HEK293 (cell line): ENCODE measurements around the gene FEZF2.

Experiments used
- CTCF ChIA-PET: fragments of 350-600 bp; formaldehyde crosslinking; extraction: SDS; loops from one replicate; lab custom pipeline; 2021; ENCODE audit warnings: antibody characterized with exemption; lab: Yijun Ruan, JAX
- POLR2A ChIA-PET: fragments of 300-600 bp; formaldehyde crosslinking; extraction: SDS; loops from one replicate; lab custom pipeline; 2020; ENCODE audit warnings: antibody characterized with exemption, inconsistent platforms; lab: Yijun Ruan, JAX
- H3K27ac ChIP-seq: fragments of 200-500 bp; sonication (Bioruptor generic); 2 replicates; pipeline ENCODE4 v1.5.1; 2014; ENCODE audit warnings: low read depth, low read length, control low read depth, inconsistent platforms; ENCODE audit errors: extremely low read depth
- H3K36me3 ChIP-seq, 2 experiments: fragments of 200-500 bp in 1 of 2; sonication (Bioruptor generic) in 1 of 2; 1 replicate in 1 of 2; 2 replicates in 1 of 2; pipeline ENCODE4 v1.5.1; 2014 to 2017; ENCODE audit warnings: inconsistent platforms in 2 of 2, low read length in 2 of 2; ENCODE audit not compliant: control insufficient read depth in 2 of 2, insufficient read depth in 1 of 2
- H3K4me1 ChIP-seq: fragments of 200-500 bp; sonication (Bioruptor generic); 2 replicates; pipeline ENCODE4 v1.5.1; 2014; ENCODE audit warnings: mild to moderate bottlenecking, low read length, inconsistent platforms; ENCODE audit not compliant: control insufficient read depth, insufficient read depth
- H3K4me3 ChIP-seq: 2 replicates; pipeline ENCODE4 v1.5.1; 2011; ENCODE audit warnings: low read depth, mild to moderate bottlenecking, control low read depth, low read length, moderate library complexity
- H3K9me3 ChIP-seq: fragments of 200-500 bp; sonication (Bioruptor generic); 2 replicates; pipeline ENCODE4 v1.5.1; 2014; ENCODE audit warnings: low read depth, low read length, inconsistent platforms; ENCODE audit not compliant: control insufficient read depth, insufficient read depth
- GLI4 ChIP-seq: fragments of 450-650 bp; formaldehyde crosslinking; IDR thresholded peaks from 2 replicates; pipeline ENCODE4 v1.5.1; 2016; ENCODE audit warnings: missing biosample characterization, missing genetic modification characterization
- KLF16 ChIP-seq: fragments of 450-650 bp; formaldehyde crosslinking; IDR thresholded peaks from 2 replicates; pipeline ENCODE4 v1.5.1; 2017; ENCODE audit warnings: missing biosample characterization, missing genetic modification characterization
- MEIS1 ChIP-seq: sonication (generic); formaldehyde crosslinking; IDR thresholded peaks from 2 replicates; pipeline ENCODE4 v1.8.1; 2022; ENCODE audit warnings: missing genetic modification reagents, mild to moderate bottlenecking, borderline replicate concordance
- YY1 ChIP-seq: fragments of 450-650 bp; formaldehyde crosslinking; IDR thresholded peaks from 2 replicates; pipeline ENCODE4 v1.5.1; 2018; ENCODE audit warnings: missing biosample characterization, missing genetic modification characterization
- ZIC2 ChIP-seq: fragments of 450-650 bp; formaldehyde crosslinking; IDR thresholded peaks from 2 replicates; pipeline ENCODE4 v1.5.1; 2016; ENCODE audit warnings: missing biosample characterization, missing genetic modification characterization
- ZNF10 ChIP-seq: fragments of 450-650 bp; formaldehyde crosslinking; IDR thresholded peaks from 2 replicates; pipeline ENCODE4 v1.5.1; 2017; ENCODE audit warnings: missing biosample characterization, missing genetic modification characterization
- ZNF155 ChIP-seq: fragments of 450-650 bp; formaldehyde crosslinking; IDR thresholded peaks from 2 replicates; pipeline ENCODE4 v1.5.1; 2016; ENCODE audit warnings: missing biosample characterization, missing genetic modification characterization
- ZNF266 ChIP-seq: fragments of 450-650 bp; formaldehyde crosslinking; IDR thresholded peaks from 2 replicates; pipeline ENCODE4 v1.5.1; 2016; ENCODE audit warnings: missing biosample characterization, missing genetic modification characterization, low read depth
- ZNF544 ChIP-seq: fragments of 450-650 bp; formaldehyde crosslinking; IDR thresholded peaks from 2 replicates; pipeline ENCODE4 v1.5.0; 2017; ENCODE audit warnings: missing biosample characterization, missing genetic modification characterization
- ZNF548 ChIP-seq: fragments of 450-650 bp; formaldehyde crosslinking; IDR thresholded peaks from 2 replicates; pipeline ENCODE4 v1.5.1; 2016; ENCODE audit warnings: missing biosample characterization, missing genetic modification characterization
- ZNF571 ChIP-seq: fragments of 450-650 bp; formaldehyde crosslinking; IDR thresholded peaks from 2 replicates; pipeline ENCODE4 v1.5.0; 2017; ENCODE audit warnings: missing biosample characterization, missing genetic modification characterization
- ZNF701 ChIP-seq: fragments of 450-650 bp; formaldehyde crosslinking; IDR thresholded peaks from 2 replicates; pipeline ENCODE4 v1.5.1; 2016; ENCODE audit warnings: missing biosample characterization, missing genetic modification characterization
- ZNF830 ChIP-seq: fragments of 450-650 bp; IDR thresholded peaks from 2 replicates; pipeline ENCODE4 v1.5.0; 2018; ENCODE audit warnings: missing biosample characterization, missing genetic modification characterization, low read depth, mild to moderate bottlenecking, moderate library complexity
- TF ChIP-seq, protein P1 (sequence below): fragments of 450-650 bp; formaldehyde crosslinking; IDR thresholded peaks from 2 replicates; pipeline ENCODE4; 2016; ENCODE audit warnings: missing biosample characterization, missing genetic modification characterization
- TF ChIP-seq, protein P2 (sequence below): fragments of 450-650 bp; formaldehyde crosslinking; IDR thresholded peaks from 2 replicates; pipeline ENCODE4 v1.5.1; 2017; ENCODE audit warnings: missing biosample characterization, missing genetic modification characterization
- TF ChIP-seq, protein P3 (sequence below): fragments of 450-650 bp; IDR thresholded peaks from 2 replicates; pipeline ENCODE4 v1.5.1; 2018; ENCODE audit warnings: missing biosample characterization, mild to moderate bottlenecking, missing genetic modification characterization
- TF ChIP-seq, protein P4 (sequence below): fragments of 450-650 bp; formaldehyde crosslinking; IDR thresholded peaks from 2 replicates; pipeline ENCODE4 v1.5.1; 2016; ENCODE audit warnings: missing biosample characterization, missing genetic modification characterization, borderline replicate concordance
- TF ChIP-seq, protein P5 (sequence below): IDR thresholded peaks from 2 replicates; pipeline ENCODE4 v1.6.1; 2011; ENCODE audit warnings: mild to moderate bottlenecking, low read depth, low read length, borderline replicate concordance
- TF ChIP-seq, protein P6 (sequence below): fragments of 450-650 bp; formaldehyde crosslinking; IDR thresholded peaks from 2 replicates; pipeline ENCODE4 v1.5.1; 2016; ENCODE audit warnings: missing biosample characterization, missing genetic modification characterization

The FEZF2 gene

DNA sequence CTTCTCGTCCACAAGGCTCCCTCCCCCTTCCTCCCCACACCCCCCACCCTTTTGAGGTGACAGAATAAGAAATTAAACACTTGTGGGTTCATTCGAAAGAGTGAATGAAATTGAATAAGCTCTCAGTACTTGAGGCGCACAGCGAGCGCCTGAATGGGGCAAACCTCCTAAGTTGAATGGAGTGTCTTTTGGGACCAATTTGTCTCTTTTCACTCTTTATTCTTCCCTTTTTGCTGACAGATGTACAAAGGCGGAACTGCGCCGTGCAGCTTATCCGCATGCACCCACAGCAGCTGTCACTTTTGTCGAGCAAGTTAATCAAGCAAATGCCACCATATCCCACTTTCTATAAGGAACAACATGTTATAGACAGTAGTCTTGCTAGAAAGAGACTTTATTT is 47.9 kb upstream of the FEZF2 start (continued):
- TF ChIP-seq KLF16 (tag by site-specific recombination) = no peak
- no peak for TF ChIP-seq ZNF544 (tag by site-specific recombination)
- TF ChIP-seq YY1 (tag by site-specific recombination) = no peak

DNA sequence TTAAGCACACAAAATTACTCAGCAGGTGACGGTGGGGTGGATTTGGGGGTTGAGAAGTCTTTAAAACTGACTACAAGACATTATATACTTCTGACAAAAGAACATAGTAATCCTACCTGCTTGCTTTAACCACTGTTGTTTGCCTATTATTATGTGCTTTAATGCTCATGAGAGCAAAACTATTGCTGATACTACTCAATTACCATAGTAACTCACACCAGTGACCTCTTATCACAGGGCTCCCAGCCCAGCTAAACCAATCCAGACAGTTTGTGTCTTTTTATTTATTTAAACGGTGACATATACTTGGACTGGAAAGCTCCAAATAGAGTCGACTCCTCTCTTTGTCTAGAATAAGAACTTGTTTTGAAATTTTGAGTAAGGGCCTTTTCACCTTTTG is 42.8 kb upstream of the FEZF2 start:
- Histone ChIP-seq H3K4me3 (no peak overlapping the region), H3K36me3 (no peaks in the 10 kb centered on the region), H3K9me3 (no peaks in the 10 kb centered on the region), H3K4me1 (no peaks in the 10 kb centered on the region), H3K27ac (no peak overlapping the region)
- CTCF ChIA-PET = no interaction called here
- POLR2A ChIA-PET = no interaction called here
- no peak for TF ChIP-seq GLI4 (tag by site-specific recombination)
- TF ChIP-seq, protein P1, sequence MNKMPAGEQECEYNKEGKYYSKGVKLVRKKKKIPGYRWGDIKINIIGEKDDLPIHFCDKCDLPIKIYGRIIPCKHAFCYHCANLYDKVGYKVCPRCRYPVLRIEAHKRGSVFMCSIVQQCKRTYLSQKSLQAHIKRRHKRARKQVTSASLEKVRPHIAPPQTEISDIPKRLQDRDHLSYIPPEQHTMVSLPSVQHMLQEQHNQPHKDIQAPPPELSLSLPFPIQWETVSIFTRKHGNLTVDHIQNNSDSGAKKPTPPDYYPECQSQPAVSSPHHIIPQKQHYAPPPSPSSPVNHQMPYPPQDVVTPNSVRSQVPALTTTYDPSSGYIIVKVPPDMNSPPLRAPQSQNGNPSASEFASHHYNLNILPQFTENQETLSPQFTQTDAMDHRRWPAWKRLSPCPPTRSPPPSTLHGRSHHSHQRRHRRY = no peak
- TF ChIP-seq, protein P2, sequence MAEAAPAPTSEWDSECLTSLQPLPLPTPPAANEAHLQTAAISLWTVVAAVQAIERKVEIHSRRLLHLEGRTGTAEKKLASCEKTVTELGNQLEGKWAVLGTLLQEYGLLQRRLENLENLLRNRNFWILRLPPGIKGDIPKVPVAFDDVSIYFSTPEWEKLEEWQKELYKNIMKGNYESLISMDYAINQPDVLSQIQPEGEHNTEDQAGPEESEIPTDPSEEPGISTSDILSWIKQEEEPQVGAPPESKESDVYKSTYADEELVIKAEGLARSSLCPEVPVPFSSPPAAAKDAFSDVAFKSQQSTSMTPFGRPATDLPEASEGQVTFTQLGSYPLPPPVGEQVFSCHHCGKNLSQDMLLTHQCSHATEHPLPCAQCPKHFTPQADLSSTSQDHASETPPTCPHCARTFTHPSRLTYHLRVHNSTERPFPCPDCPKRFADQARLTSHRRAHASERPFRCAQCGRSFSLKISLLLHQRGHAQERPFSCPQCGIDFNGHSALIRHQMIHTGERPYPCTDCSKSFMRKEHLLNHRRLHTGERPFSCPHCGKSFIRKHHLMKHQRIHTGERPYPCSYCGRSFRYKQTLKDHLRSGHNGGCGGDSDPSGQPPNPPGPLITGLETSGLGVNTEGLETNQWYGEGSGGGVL (tag by site-specific recombination) = no peak
- TF ChIP-seq ZNF10 (tag by site-specific recombination) = peak; percentile 86; the same call in 1 of the 2 replicates
- TF ChIP-seq ZNF571 = no peak

DNA sequence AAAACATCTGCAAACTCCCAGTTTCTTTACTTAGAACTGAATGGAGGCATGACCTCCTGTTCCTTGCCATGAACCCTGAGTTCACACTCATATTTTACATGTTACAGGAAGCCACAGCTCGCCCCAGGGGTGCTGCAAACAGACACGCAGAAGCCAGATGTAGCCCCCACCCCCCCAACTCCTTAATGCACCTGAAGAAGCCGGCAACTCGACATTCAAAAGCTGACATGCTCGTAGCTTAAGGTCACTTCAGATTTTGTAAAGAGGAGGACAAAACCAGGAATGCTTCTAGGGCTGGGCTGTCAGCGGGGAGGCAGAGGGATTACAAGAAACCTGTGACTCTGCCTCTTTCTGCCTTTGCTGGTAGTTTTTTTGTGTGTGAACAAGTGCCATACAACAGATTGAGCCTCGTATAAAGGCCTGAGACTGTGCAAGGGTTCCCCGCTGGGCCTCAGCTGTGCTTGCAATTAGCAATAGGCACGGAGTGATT is 42.0 kb upstream of the FEZF2 start:
- CTCF ChIA-PET = no interaction called here
- TF ChIP-seq ZNF266 (no peak), ZIC2 (tag by site-specific recombination) (peak; percentile 40; the same call in 1 of the 2 replicates)
- TF ChIP-seq, all 188 proteins: peak for 1
- H3K4me1 ChIP-seq = no peaks in the 10 kb centered on the region
- H3K4me3 ChIP-seq = no peak overlapping the region
- H3K36me3 ChIP-seq = no peaks in the 10 kb centered on the region
- POLR2A ChIA-PET = no interaction called here
- H3K9me3 ChIP-seq = no peaks in the 10 kb centered on the region
- H3K27ac ChIP-seq = no peak overlapping the region

DNA sequence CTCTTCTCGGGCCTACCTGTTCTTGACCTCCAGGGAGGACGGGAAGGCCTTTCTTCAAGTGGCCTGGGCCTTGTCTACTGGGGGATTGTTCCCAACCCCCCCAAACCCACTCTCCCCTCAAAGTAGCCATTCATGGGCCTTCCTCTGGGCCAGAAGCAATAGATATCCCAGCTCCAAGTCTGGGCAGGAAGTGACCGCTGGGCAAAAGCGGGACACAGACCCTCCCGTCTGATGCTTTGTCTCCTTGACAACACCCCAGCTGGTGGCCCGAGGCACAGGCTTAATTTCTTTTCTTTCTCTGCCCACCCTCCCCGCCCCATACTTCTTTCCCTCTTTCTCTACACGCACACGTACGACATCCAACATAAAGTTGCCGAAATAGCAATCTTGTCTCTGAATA is 41.4 kb upstream of the FEZF2 start:
- POLR2A ChIA-PET = no interaction called here
- CTCF ChIA-PET = no interaction called here
- no peak overlapping the region for H3K4me3 ChIP-seq
- no peaks in the 10 kb centered on the region for H3K36me3 ChIP-seq
- no peak overlapping the region for H3K27ac ChIP-seq
- H3K4me1 ChIP-seq = no peaks in the 10 kb centered on the region
- no peaks in the 10 kb centered on the region for H3K9me3 ChIP-seq
- no peak for TF ChIP-seq ZNF155 (tag by site-specific recombination)
- no peak for TF ChIP-seq ZNF701 (tag by site-specific recombination)
- TF ChIP-seq ZNF830 (tag by site-specific recombination) = no peak
- TF ChIP-seq, protein P3, sequence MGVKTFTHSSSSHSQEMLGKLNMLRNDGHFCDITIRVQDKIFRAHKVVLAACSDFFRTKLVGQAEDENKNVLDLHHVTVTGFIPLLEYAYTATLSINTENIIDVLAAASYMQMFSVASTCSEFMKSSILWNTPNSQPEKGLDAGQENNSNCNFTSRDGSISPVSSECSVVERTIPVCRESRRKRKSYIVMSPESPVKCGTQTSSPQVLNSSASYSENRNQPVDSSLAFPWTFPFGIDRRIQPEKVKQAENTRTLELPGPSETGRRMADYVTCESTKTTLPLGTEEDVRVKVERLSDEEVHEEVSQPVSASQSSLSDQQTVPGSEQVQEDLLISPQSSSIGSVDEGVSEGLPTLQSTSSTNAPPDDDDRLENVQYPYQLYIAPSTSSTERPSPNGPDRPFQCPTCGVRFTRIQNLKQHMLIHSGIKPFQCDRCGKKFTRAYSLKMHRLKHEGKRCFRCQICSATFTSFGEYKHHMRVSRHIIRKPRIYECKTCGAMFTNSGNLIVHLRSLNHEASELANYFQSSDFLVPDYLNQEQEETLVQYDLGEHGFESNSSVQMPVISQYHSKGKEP (tag by site-specific recombination) = no peak
- no peak for TF ChIP-seq MEIS1 (CRISPR knock-in tag)
- TF ChIP-seq, protein P4, sequence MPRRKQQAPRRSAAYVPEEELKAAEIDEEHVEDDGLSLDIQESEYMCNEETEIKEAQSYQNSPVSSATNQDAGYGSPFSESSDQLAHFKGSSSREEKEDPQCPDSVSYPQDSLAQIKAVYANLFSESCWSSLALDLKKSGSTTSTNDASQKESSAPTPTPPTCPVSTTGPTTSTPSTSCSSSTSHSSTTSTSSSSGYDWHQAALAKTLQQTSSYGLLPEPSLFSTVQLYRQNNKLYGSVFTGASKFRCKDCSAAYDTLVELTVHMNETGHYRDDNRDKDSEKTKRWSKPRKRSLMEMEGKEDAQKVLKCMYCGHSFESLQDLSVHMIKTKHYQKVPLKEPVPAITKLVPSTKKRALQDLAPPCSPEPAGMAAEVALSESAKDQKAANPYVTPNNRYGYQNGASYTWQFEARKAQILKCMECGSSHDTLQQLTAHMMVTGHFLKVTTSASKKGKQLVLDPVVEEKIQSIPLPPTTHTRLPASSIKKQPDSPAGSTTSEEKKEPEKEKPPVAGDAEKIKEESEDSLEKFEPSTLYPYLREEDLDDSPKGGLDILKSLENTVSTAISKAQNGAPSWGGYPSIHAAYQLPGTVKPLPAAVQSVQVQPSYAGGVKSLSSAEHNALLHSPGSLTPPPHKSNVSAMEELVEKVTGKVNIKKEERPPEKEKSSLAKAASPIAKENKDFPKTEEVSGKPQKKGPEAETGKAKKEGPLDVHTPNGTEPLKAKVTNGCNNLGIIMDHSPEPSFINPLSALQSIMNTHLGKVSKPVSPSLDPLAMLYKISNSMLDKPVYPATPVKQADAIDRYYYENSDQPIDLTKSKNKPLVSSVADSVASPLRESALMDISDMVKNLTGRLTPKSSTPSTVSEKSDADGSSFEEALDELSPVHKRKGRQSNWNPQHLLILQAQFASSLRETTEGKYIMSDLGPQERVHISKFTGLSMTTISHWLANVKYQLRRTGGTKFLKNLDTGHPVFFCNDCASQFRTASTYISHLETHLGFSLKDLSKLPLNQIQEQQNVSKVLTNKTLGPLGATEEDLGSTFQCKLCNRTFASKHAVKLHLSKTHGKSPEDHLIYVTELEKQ (tag by site-specific recombination) = no peak
- TF ChIP-seq, protein P5, sequence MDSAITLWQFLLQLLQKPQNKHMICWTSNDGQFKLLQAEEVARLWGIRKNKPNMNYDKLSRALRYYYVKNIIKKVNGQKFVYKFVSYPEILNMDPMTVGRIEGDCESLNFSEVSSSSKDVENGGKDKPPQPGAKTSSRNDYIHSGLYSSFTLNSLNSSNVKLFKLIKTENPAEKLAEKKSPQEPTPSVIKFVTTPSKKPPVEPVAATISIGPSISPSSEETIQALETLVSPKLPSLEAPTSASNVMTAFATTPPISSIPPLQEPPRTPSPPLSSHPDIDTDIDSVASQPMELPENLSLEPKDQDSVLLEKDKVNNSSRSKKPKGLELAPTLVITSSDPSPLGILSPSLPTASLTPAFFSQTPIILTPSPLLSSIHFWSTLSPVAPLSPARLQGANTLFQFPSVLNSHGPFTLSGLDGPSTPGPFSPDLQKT = no peak
- TF ChIP-seq ZNF548 (tag by site-specific recombination) = no peak
- TF ChIP-seq, protein P6, sequence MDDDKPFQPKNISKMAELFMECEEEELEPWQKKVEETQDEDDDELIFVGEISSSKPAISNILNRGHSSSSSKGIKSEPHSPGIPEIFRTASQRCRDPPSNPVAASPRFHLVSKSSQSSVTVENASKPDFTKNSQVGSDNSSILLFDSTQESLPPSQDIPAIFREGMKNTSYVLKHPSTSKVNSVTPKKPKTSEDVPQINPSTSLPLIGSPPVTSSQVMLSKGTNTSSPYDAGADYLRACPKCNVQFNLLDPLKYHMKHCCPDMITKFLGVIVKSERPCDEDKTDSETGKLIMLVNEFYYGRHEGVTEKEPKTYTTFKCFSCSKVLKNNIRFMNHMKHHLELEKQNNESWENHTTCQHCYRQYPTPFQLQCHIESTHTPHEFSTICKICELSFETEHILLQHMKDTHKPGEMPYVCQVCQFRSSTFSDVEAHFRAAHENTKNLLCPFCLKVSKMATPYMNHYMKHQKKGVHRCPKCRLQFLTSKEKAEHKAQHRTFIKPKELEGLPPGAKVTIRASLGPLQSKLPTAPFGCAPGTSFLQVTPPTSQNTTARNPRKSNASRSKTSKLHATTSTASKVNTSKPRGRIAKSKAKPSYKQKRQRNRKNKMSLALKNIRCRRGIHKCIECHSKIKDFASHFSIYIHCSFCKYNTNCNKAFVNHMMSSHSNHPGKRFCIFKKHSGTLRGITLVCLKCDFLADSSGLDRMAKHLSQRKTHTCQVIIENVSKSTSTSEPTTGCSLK = no peak
